ENCODE data around the gene TMEM138. TPM values are rescaled to one million over a fixed set of nuclear protein-coding genes. Genes with fewer than 3 reads are reported as not detected.

The TMEM138 gene
- total RNA-seq, 1 donor from 2014 or later = 30.7 TPM

DNA sequence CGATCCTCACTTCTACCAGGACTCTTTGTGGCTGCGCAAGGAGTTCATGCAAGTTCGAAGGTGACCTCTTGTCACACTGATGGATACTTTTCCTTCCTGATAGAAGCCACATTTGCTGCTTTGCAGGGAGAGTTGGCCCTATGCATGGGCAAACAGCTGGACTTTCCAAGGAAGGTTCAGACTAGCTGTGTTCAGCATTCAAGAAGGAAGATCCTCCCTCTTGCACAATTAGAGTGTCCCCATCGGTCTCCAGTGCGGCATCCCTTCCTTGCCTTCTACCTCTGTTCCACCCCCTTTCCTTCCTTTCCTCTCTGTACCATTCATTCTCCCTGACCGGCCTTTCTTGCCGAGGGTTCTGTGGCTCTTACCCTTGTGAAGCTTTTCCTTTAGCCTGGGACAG, 6.5 kb downstream of the TMEM138 start:
- H3K4me1 ChIP-seq = no peaks in the 10 kb centered on the region
- H3K4me3 ChIP-seq = no peak overlapping the region
- peaks cover 3% of the 10 kb centered on the region for H3F3A ChIP-seq (ENCODE audit: low read depth)
- Mint-ChIP-seq H3K27me3 (ENCODE audit: insufficient read depth, low read depth) (peaks cover 2% of the 10 kb centered on the region), H3K36me3 (peaks cover 47% of the 10 kb centered on the region), H3K4me1 (peaks cover 2% of the 10 kb centered on the region), H3K4me3 (no peak overlapping the region), H3K27ac (no peak overlapping the region), H3K9me3 (peaks cover 14% of the 10 kb centered on the region)
- peaks cover 22% of the 10 kb centered on the region for H3K36me3 ChIP-seq
- no peak overlapping the region for H3K27ac ChIP-seq
- no peak overlapping the region for H2AFZ ChIP-seq (replicated peaks)
- no peaks in the 10 kb centered on the region for H4K20me1 ChIP-seq (ENCODE audit: low read depth)
- no peak overlapping the region for H3K9ac ChIP-seq
- peaks cover 10% of the 10 kb centered on the region for H3K9me3 ChIP-seq (ENCODE audit: low read depth)
- no peak for TF ChIP-seq EZH2phosphoT487 (IDR thresholded peaks at IDR 0.05)
- no peak for TF ChIP-seq EZH2 (IDR thresholded peaks at IDR 0.05)
- no peak for TF ChIP-seq CTCF (IDR thresholded peaks at IDR 0.05)
- H3K27me3 ChIP-seq = no peaks in the 10 kb centered on the region
- H3K4me2 ChIP-seq = no peak overlapping the region
- DNase-seq (ENCODE audit: low spot score) = no peak
- peaks cover 9% of the 10 kb centered on the region for H3K79me2 ChIP-seq (ENCODE audit: low read depth)

- peaks cover 22% of the 10 kb centered on the region for H3K36me3 ChIP-seq
- no peak overlapping the region for H3K4me3 Mint-ChIP-seq
- peaks cover 3% of the 10 kb centered on the region for H3F3A ChIP-seq (ENCODE audit: low read depth)
- H2AFZ ChIP-seq (replicated peaks) = no peak overlapping the region
- peaks cover 47% of the 10 kb centered on the region for H3K36me3 Mint-ChIP-seq
- no peaks in the 10 kb centered on the region for H4K20me1 ChIP-seq (ENCODE audit: low read depth)
- no peak for TF ChIP-seq CTCF (IDR thresholded peaks at IDR 0.05)
- no peak for TF ChIP-seq EZH2 (IDR thresholded peaks at IDR 0.05)
- TF ChIP-seq EZH2phosphoT487 (IDR thresholded peaks at IDR 0.05) = no peak
- no peak overlapping the region for H3K4me3 ChIP-seq
- no peak for DNase-seq (ENCODE audit: low spot score)
- no peaks in the 10 kb centered on the region for H3K4me1 ChIP-seq
- peaks cover 17% of the 10 kb centered on the region for H3K9me3 Mint-ChIP-seq
- H3K27ac ChIP-seq = no peak overlapping the region
- H3K4me2 ChIP-seq = no peak overlapping the region
- H3K9ac ChIP-seq = no peak overlapping the region
- peaks cover 2% of the 10 kb centered on the region for H3K27me3 Mint-ChIP-seq (ENCODE audit: insufficient read depth, low read depth)
- no peak overlapping the region for H3K27ac Mint-ChIP-seq
- peaks cover 12% of the 10 kb centered on the region for H3K9me3 ChIP-seq (ENCODE audit: low read depth)
- no peaks in the 10 kb centered on the region for H3K79me2 ChIP-seq (ENCODE audit: low read depth)
- no peaks in the 10 kb centered on the region for H3K4me1 Mint-ChIP-seq
- no peaks in the 10 kb centered on the region for H3K27me3 ChIP-seq
These were observed 7.5 kb downstream of the TMEM138 start for GRCh38 chr11:61369372-61370348.

GRCh38 chr11:61370349-61371005, 8.3 kb downstream of the TMEM138 start:
- no peaks in the 10 kb centered on the region for H3K4me1 ChIP-seq
- TF ChIP-seq CTCF (IDR thresholded peaks at IDR 0.05) = no peak
- TF ChIP-seq EZH2 (IDR thresholded peaks at IDR 0.05) = no peak
- TF ChIP-seq EZH2phosphoT487 (IDR thresholded peaks at IDR 0.05) = no peak
- no peak overlapping the region for H3K27ac ChIP-seq
- no peak overlapping the region for H3K4me2 ChIP-seq
- no peaks in the 10 kb centered on the region for H3K4me1 Mint-ChIP-seq
- H3K27ac Mint-ChIP-seq = no peak overlapping the region
- H4K20me1 ChIP-seq (ENCODE audit: low read depth) = no peaks in the 10 kb centered on the region
- H2AFZ ChIP-seq (replicated peaks) = no peak overlapping the region
- H3K9ac ChIP-seq = no peak overlapping the region
- H3K9me3 ChIP-seq (ENCODE audit: low read depth) = peaks cover 12% of the 10 kb centered on the region
- peaks cover 51% of the 10 kb centered on the region for H3K36me3 Mint-ChIP-seq
- no peaks in the 10 kb centered on the region for H3K79me2 ChIP-seq (ENCODE audit: low read depth)
- H3F3A ChIP-seq (ENCODE audit: low read depth) = peaks cover 3% of the 10 kb centered on the region
- peaks cover 20% of the 10 kb centered on the region for H3K9me3 Mint-ChIP-seq
- no peak overlapping the region for H3K4me3 ChIP-seq
- no peaks in the 10 kb centered on the region for H3K27me3 ChIP-seq
- peaks cover 25% of the 10 kb centered on the region for H3K36me3 ChIP-seq
- peaks cover 2% of the 10 kb centered on the region for H3K27me3 Mint-ChIP-seq (ENCODE audit: insufficient read depth, low read depth)
- no peak for DNase-seq (ENCODE audit: low spot score)
- H3K4me3 Mint-ChIP-seq = no peak overlapping the region
